HepG2 (cell line): ENCODE data around the gene FTHL17. TPM values are rescaled to one million over a fixed set of nuclear protein-coding genes. Genes with fewer than 3 reads are reported as not detected.

Experiments used
- ATAC-seq: fragments of 200-7000 bp; cut with Tn5 transposase; 3 replicates; pipeline ENCODE4 v1.9.1; 2020; ENCODE audit warnings: mild to moderate bottlenecking, moderate library complexity
- BruUV-seq: library from RNA; stranded (reverse); fragments of 400-500 nt; replicated peaks from 2 replicates; lab custom pipeline; 2021; lab: Mats Ljungman, UMichigan
- CTCF ChIA-PET: fragments of 300-600 bp; formaldehyde crosslinking; extraction: SDS; loops from one replicate; lab custom pipeline; 2021; ENCODE audit warnings: low total read pairs, inconsistent platforms, low intra/inter-chr PET ratio; lab: Yijun Ruan, JAX
- POLR2A ChIA-PET: fragments of 350-600 bp; sonication (Branson Sonifier 250); formaldehyde crosslinking; loops from one replicate; lab custom pipeline; 2020; ENCODE audit warnings: antibody characterized with exemption, inconsistent platforms; lab: Yijun Ruan, JAX
- DNase-seq: peaks from one replicate; pipeline ENCODE4 v3.0.0-alpha.2; 2015; ENCODE audit warnings: low spot score
- FAIRE-seq: peaks from 3 replicates; lab custom pipeline; 2011; peaks lifted over from hg19 to GRCh38; lab: Jason Lieb, UNC
- H2AFZ ChIP-seq: one replicate; pipeline ENCODE4 v1.6.1; 2011; ENCODE audit warnings: low read length, inconsistent platforms
- H3K27ac ChIP-seq: fragments of 300-600 bp; 3 replicates; pipeline ENCODE4 v1.8.0; 2011; ENCODE audit warnings: mixed run types, mild to moderate bottlenecking, mixed read lengths, low read length, inconsistent platforms; ENCODE audit not compliant: insufficient read depth; ENCODE audit errors: extremely low read length
- H3K27me3 ChIP-seq, 2 experiments: fragments of 200-600 bp in 1 of 2; 2 replicates in 1 of 2; 3 replicates in 1 of 2; pipeline versions ENCODE4 v1.6.0 to v1.8.0; 2011; ENCODE audit warnings: low read length in 2 of 2, mild to moderate bottlenecking in 2 of 2, moderate library complexity in 2 of 2, inconsistent platforms in 1 of 2; ENCODE audit not compliant: insufficient read depth in 2 of 2, control insufficient read depth in 1 of 2
- H3K36me3 ChIP-seq, 2 experiments: fragments of 200-600 bp in 1 of 2; replicated peaks in 1 of 2; 2 replicates in 1 of 2; 3 replicates in 1 of 2; pipeline versions ENCODE4 v1.5.1 to v1.8.0; 2011; ENCODE audit warnings: low read length in 2 of 2, inconsistent platforms in 1 of 2; ENCODE audit not compliant: insufficient read depth in 2 of 2, control insufficient read depth in 1 of 2
- H3K4me1 ChIP-seq: 2 replicates; pipeline ENCODE4 v1.5.1; 2012; ENCODE audit warnings: low read length, inconsistent platforms; ENCODE audit not compliant: insufficient read depth
- H3K4me2 ChIP-seq: 2 replicates; pipeline ENCODE4 v1.6.0; 2011; ENCODE audit warnings: low read depth, low read length, inconsistent platforms
- H3K4me3 ChIP-seq, 3 experiments: fragments of 200-600 bp in 1 of 3; sonication (generic), shearing (Covaris generic) in 1 of 3; replicated peaks in 1 of 3; 2 replicates each; pipeline ENCODE4 v1.5.1; 2011 to 2016; ENCODE audit warnings: low read length in 3 of 3, inconsistent platforms in 2 of 3, low read depth in 2 of 3, mild to moderate bottlenecking in 2 of 3, control low read depth in 1 of 3, mixed read lengths in 1 of 3; ENCODE audit not compliant: insufficient read depth in 1 of 3
- H3K79me2 ChIP-seq: one replicate; pipeline ENCODE4 v1.6.1; 2011; ENCODE audit warnings: low read length, inconsistent platforms; ENCODE audit not compliant: insufficient read depth
- H3K9ac ChIP-seq: 2 replicates; pipeline ENCODE4 v1.6.0; 2011; ENCODE audit warnings: mild to moderate bottlenecking, low read depth, low read length, inconsistent platforms; ENCODE audit not compliant: insufficient read depth
- H3K9me3 ChIP-seq: 2 replicates; pipeline ENCODE4 v1.5.1; 2012; ENCODE audit warnings: mild to moderate bottlenecking, low read length
- H4K20me1 ChIP-seq: 2 replicates; pipeline ENCODE4 v1.6.0; 2011; ENCODE audit warnings: inconsistent platforms, mild to moderate bottlenecking, low read length, moderate library complexity; ENCODE audit not compliant: insufficient read depth
- GZF1 ChIP-seq: sonication (generic); formaldehyde crosslinking; IDR thresholded peaks from 2 replicates; pipeline ENCODE4 v1.5.1; 2020; ENCODE audit warnings: mild to moderate bottlenecking, missing genetic modification reagents
- HBP1 ChIP-seq: IDR thresholded peaks from 2 replicates; pipeline ENCODE4 v1.6.1; 2016; ENCODE audit warnings: low read depth, control low read depth
- HDAC2 ChIP-seq: sonication (generic); formaldehyde crosslinking; IDR thresholded peaks from 2 replicates; pipeline ENCODE4 v1.4.0; 2020; ENCODE audit warnings: missing genetic modification reagents
- HDAC6 ChIP-seq: fragments of 200-600 bp; sonication (generic); IDR thresholded peaks from 2 replicates; pipeline ENCODE4 v1.7.0; 2017; ENCODE audit warnings: mild to moderate bottlenecking, antibody characterized with exemption, low read length, low read depth
- KLF16 ChIP-seq, 2 experiments: sonication (generic) in 1 of 2; formaldehyde crosslinking in 1 of 2; IDR thresholded peaks; 2 replicates each; pipeline versions ENCODE4 v1.6.1 to v1.8.0; 2016 to 2023; ENCODE audit warnings: missing genetic modification reagents in 2 of 2, missing compliant biosample characterization in 1 of 2
- MYC ChIP-seq: sonication (generic); formaldehyde crosslinking; IDR thresholded peaks from 2 replicates; pipeline ENCODE4 v1.9.0; 2021; ENCODE audit warnings: missing genetic modification reagents, borderline replicate concordance
- SNAPC2 ChIP-seq: sonication (generic); formaldehyde crosslinking; IDR thresholded peaks from 2 replicates; pipeline ENCODE4 v1.8.1; 2022; ENCODE audit warnings: mild to moderate bottlenecking, missing genetic modification reagents
- ZNF225 ChIP-seq: sonication (generic); formaldehyde crosslinking; IDR thresholded peaks from 2 replicates; pipeline ENCODE4 v1.4.0; 2020; ENCODE audit warnings: mild to moderate bottlenecking, missing genetic modification reagents
- WGBS: methylation state at CpG from one replicate; pipeline ENCODE4 v1.1.6; 2017; ENCODE audit warnings: low lambda C conversion rate; 5-methylcytosine and 5-hydroxymethylcytosine counted together
- in situ Hi-C: cut with HindIII; loops from 2 replicates; pipeline ENCODE4 v1.10.0; 2017; ENCODE audit warnings: low pct_unique_long_range_greater_than_20kb; ENCODE audit not compliant: extremely low pct_ligation_motif_present
- intact Hi-C: fragments of 100-400 bp; cut with micrococcal nuclease; formaldehyde crosslinking; loops from one replicate; pipeline ENCODE4 v1.10.0; 2022; ENCODE audit not compliant: unreplicated experiment
- polyA plus RNA-seq, 8 experiments: library from polyadenylated mRNA; depleted of rRNA in 3 of 8; stranded (reverse) in 7 of 8; unstranded in 1 of 8; fragments of >200 nt; fragmentation: Illumina TruSeq in 4 of 8; extraction: Trizol in 4 of 8; gene quantifications; 2 replicates each; pipeline versions ENCODE4 v1.2.1 to v1.2.3, GENCODE V29; 2011 to 2016; ENCODE audit warnings: low read depth in 4 of 8, missing spikeins in 1 of 8, mixed read lengths in 1 of 8; ENCODE audit not compliant: insufficient read depth in 1 of 8
- total RNA-seq, 5 experiments: library from RNA; depleted of rRNA; stranded (reverse); fragments of >200 nt; fragmentation: Illumina TruSeq; extraction: Trizol; gene quantifications; 2 replicates each; pipeline ENCODE4 v1.2.3, GENCODE V29; 2016; ENCODE audit warnings: low read depth in 1 of 5
- TF ChIP-seq, protein P1 (sequence below): sonication (generic); formaldehyde crosslinking; IDR thresholded peaks from 2 replicates; pipeline ENCODE4 v1.8.0; 2022; ENCODE audit warnings: mild to moderate bottlenecking, missing genetic modification reagents; ENCODE audit not compliant: insufficient replicate concordance

The FTHL17 gene
- total and polyA plus RNA-seq, 2 of the 13 experiments (the other 11 are each of a cell fraction or from before 2014, with no cell fraction given): not detected

- H4K20me1 ChIP-seq: no peaks in the 10 kb centered on the region
- DNase-seq (no peak), ATAC-seq (no peak)
- TF ChIP-seq, protein P1, sequence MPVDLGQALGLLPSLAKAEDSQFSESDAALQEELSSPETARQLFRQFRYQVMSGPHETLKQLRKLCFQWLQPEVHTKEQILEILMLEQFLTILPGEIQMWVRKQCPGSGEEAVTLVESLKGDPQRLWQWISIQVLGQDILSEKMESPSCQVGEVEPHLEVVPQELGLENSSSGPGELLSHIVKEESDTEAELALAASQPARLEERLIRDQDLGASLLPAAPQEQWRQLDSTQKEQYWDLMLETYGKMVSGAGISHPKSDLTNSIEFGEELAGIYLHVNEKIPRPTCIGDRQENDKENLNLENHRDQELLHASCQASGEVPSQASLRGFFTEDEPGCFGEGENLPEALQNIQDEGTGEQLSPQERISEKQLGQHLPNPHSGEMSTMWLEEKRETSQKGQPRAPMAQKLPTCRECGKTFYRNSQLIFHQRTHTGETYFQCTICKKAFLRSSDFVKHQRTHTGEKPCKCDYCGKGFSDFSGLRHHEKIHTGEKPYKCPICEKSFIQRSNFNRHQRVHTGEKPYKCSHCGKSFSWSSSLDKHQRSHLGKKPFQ (CRISPR knock-in tag): no peak
- TF ChIP-seq HDAC6 (no peak), ZNF225 (CRISPR knock-in tag) (no peak), KLF16 (CRISPR knock-in tag; IDR thresholded peaks at IDR 0.05) (no peak), MYC (CRISPR knock-in tag) (no peak), HDAC2 (CRISPR knock-in tag) (no peak), GZF1 (no peak), HBP1 (no peak), SNAPC2 (CRISPR knock-in tag) (no peak)
- TF ChIP-seq, all 625 proteins: peak for 0
- H3K27ac ChIP-seq: no peak overlapping the region
- FAIRE-seq: no peak
- H3K27me3 ChIP-seq: no peaks in the 10 kb centered on the region
- H3K4me3 ChIP-seq: no peak overlapping the region
- H3K36me3 ChIP-seq: no peaks in the 10 kb centered on the region
- intact Hi-C loops (no loop called here), in situ Hi-C loops (no loop called here)
- no TSS peak for BruUV-seq
- ChIA-PET POLR2A (no interaction called here), CTCF (no interaction called here)
- H3K4me1 ChIP-seq: no peaks in the 10 kb centered on the region
- no peaks in the 10 kb centered on the region for H3K79me2 ChIP-seq
- no peak overlapping the region for H2AFZ ChIP-seq
- no peak overlapping the region for H3K4me2 ChIP-seq
- no peak overlapping the region for H3K9ac ChIP-seq
- WGBS: 3% methylated on average over 2 of the region's 2 CpGs
- no peaks in the 10 kb centered on the region for H3K9me3 ChIP-seq
Measured at GRCh38 chrX:31074522-31074921, 2.7 kb upstream of the FTHL17 start.
